KOPT-K1 (cell line): ENCODE data around the gene THOP1.
"Not testable (repeated sequence)": the region's sequence is repeated elsewhere in the genome, so short reads cannot be mapped to it uniquely, and the experiment has no call there.

Source experiments
- H3K27ac ChIP-seq: fragments of 200-600 bp; sonication (generic); 2 replicates; pipeline ENCODE4 v1.5.1; 2016; ENCODE audit warnings: antibody characterized with exemption, mild to moderate bottlenecking, low read depth, low read length; ENCODE audit not compliant: poor library complexity, severe bottlenecking
- H3K36me3 ChIP-seq: fragments of 200-600 bp; sonication (generic); 2 replicates; pipeline ENCODE4 v1.5.1; 2017; ENCODE audit warnings: antibody characterized with exemption, mild to moderate bottlenecking, low read length, moderate library complexity; ENCODE audit not compliant: insufficient read depth
- H3K9me3 ChIP-seq: fragments of 200-600 bp; sonication (generic); 2 replicates; pipeline ENCODE4 v1.5.1; 2017; ENCODE audit warnings: antibody characterized with exemption, low read length, mild to moderate bottlenecking; ENCODE audit not compliant: insufficient read depth, poor library complexity, severe bottlenecking

The THOP1 gene

DNA sequence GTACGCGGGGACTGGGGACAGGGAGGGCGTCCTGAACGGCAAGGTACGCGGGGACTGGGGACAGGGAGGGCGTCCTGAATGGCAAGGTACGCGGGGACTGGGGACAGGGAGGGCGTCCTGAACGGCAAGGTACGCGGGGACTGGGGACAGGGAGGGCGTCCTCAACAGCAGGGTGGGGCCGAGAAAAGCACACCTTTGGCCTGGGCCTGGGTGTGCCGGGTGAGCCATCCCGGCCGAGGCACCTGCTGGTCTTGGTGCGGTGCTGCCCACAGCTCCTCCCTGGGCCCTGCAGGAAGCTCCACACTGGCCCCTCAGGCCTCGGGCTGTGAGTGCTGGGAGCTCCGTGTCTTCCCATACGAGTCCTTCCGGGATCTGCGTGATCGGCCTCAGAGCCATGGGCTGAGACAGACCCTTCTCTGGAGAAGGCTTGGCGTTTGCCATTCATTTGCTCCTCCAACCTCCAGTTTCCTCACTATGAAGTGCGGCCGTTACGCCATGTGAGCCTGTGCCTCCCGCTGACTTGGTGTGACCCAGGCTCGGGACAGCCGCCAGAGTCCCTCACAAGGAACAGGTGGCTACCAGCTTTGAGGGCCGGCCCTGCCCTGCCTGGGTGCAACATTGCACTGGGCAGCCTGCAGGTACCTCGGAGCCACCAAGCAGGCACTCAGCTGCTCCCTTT, 26.6 kb downstream of the THOP1 start:
- Histone ChIP-seq H3K27ac (no peak overlapping the region), H3K36me3 (peaks cover 91% of the 10 kb centered on the region)

DNA sequence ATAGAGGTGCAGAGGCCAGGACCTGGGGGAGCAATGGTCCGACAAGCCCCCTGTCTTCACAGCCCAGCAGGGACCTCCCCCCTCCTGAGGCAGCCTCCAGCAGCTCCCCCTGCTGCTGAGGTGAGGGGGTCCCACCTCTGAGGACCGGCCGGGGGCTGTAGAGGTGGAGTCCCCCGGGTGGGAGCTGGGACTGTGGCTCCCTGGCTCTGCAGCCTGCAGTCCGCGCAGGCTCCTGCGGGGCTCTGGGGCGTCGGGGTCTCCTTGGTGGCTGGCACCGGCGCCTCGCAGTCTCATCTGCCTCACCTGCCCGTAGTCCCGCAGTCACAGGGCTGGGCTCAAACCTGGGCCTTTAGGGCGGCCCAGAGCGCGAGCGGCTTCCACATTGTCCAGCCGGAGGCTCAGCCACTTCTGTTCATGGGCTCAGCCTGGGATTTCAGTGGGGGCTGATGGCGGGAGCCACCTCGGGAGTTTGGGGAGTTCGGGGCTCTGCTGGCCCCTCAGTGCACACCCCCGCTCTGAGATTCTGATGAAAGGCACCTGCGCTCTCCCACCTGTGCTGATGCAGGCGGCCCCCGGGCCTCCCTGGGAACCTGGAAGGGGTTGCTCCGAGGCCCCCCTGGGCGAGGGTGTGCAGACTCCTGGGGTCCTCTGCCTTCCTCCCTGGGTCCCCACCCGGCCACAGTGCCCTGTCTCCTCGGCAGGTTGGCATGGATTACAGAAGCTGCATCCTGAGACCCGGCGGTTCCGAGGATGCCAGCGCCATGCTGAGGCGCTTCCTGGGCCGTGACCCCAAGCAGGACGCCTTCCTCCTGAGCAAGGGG, 27.3 kb downstream of the THOP1 start:
- no peak overlapping the region for H3K27ac ChIP-seq
- H3K9me3 ChIP-seq: no peaks in the 10 kb centered on the region
- H3K36me3 ChIP-seq: peaks cover 84% of the 10 kb centered on the region

More for the DNA sequence above, 26.6 kb downstream of the THOP1 start:
- no peaks in the 10 kb centered on the region for H3K9me3 ChIP-seq

DNA sequence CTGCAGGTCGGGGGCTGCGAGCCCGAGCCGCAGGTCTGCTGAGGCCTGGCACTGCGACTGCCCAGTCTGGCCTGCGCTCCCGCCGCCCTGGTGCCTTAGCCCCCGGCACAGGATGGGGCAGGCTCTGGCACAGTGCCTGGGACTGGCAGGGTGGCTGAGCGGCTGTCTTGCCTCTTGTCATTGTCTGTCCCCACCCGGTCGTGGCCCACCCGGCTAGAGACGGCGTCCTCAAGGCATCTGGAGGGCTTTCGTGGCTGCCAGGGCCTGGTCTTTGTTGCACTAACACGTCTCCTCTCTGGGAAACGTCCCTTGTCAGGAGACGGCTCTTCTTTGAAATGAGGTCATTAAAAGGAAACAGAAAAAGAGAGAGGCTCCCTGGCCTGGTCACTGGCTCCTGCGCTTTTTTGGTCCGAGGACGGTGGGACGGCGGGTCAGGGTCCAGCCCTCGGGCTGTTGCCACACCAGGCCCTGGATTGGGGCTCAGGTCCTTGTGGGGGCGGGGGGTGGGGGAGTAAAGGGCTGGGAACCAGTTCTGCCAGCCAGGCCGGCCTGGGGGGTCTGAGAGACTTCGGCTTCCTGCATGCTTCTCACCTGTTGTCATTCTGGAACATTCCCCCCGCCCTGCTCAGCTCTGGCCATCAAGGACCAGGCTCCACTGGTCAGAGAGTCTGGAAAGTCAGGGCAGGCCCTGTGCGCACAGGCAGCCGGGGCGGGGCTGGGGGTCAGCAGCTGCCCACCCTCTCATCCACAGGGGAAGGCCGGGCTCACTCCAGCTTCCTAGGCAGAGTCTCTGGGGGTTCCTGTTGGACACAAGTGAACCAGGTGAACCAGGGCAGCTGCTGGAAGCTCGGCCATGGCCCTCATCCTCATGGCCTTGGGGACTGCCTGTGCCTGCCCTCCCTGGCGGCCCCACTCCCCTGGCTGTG, 28.2 kb downstream of the THOP1 start:
- no peaks in the 10 kb centered on the region for H3K9me3 ChIP-seq
- no peak overlapping the region for H3K27ac ChIP-seq
- peaks cover 75% of the 10 kb centered on the region for H3K36me3 ChIP-seq

DNA sequence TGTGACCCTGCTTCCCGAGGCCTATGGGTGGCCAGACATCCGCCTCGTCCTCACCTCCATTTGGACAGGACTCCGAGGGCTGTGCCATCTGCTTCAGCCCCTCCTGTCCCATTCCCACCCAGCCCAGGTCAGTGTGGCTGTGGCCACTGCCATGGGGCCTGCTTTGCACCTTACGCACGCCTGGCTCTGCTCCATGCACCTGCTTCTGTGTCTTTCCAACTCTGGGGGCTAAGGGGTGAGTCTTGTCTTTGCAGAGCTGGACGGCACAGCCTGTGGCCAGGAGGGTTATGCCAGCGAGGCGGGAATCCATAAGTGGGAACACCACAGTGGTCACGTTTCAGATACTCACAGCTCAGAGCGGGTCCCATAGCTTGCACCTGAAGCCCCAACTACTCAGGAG, 29.1 kb downstream of the THOP1 start:
- Histone ChIP-seq H3K9me3 (no peaks in the 10 kb centered on the region), H3K27ac (no peak overlapping the region), H3K36me3 (peaks cover 66% of the 10 kb centered on the region)

DNA sequence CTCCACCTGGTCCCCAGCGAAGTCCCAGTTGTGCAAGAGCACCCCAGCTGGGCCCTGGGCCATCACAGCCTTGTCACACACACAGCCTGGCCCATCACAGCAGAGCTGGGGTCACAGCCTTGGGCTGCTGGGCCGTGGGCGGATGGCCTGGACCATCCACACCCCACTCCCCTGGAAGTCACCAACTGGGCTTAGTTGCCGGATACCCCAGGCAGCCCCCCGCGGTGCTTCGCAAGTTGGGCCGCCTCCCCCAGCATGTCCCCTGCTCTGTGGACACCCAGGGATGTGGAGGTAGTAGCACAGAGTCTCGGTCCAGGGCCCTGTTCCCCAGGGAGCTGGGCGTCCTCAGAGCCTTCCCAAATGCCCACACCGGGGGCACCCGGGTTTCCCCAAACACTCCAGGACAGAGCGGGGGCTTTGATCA, 29.9 kb downstream of the THOP1 start:
- Histone ChIP-seq H3K9me3 (no peaks in the 10 kb centered on the region), H3K27ac (no peak overlapping the region), H3K36me3 (peaks cover 58% of the 10 kb centered on the region)

DNA sequence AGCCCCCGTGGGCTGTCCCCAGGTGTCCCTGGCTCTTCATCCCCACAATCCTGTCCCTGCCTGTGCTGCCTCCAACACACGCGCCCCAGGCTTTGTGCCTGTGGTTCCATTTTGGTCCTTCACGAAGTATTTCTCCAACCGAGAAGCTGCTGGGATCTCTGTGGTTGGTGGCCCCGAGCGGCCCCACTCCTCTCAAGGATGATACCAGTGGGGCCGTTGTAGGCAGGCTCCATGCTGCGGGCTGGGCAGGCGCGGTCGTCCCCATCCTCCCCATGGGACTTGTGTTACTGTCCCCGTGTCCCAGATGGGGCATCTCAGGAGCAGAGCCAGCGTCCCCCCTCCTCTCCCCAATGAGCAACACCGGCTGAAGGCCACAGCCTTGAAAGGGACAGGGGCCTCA, 30.6 kb downstream of the THOP1 start:
- Histone ChIP-seq H3K36me3 (peaks cover 51% of the 10 kb centered on the region), H3K9me3 (no peaks in the 10 kb centered on the region), H3K27ac (no peak overlapping the region)

DNA sequence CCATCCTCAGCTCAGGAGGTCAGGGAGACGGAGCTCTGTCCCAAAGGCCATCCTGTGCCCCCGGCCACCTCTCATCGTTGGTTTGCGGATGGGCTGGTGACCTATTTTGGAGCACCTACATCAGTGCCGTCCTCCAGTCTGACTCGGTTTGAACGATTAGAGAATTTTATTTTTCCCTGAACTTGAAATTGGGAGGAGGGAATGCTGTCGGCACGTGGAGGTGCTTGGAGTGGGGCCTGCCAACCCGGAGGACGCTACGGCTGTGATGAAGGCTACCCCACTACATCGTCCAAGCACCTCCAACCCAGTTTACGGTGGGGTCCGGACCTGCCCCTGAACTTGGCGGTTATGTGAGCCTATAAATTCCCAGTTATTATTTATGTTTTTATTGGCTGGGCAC, 31.3 kb downstream of the THOP1 start:
- Histone ChIP-seq H3K27ac (no peak overlapping the region), H3K9me3 (no peaks in the 10 kb centered on the region), H3K36me3 (peaks cover 44% of the 10 kb centered on the region)

DNA sequence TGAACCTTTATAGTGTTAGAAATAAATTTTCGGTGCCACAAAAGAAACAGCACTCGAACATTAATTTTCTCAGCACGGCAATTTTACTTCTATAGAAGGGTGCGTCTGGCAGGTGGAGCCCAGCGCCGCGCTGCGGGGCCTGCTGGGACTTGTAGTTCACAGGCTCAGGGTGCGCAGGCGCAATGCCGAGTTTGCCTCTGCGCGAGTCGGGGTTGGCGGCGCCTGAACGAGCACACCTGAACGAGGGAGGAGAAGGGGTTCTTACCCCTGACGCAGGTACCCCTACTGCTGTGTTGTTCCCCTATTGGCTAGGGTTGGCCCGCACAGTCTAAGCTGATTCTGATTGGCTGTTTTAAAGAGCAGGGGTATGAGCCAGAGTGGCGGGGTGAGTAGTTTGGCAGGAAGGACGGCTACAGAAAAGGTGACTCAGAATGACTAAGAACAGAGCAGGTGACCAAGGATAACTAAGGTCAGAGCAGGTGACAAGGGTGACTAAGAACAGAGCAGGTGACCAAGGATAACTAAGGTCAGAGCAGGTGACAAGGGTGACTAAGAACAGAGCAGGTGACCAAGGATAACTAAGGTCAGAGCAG, 32.0 kb downstream of the THOP1 start:
- H3K27ac ChIP-seq, H3K9me3 ChIP-seq: not testable (repeated sequence)
- H3K36me3 ChIP-seq: peaks cover 37% of the 10 kb centered on the region

DNA sequence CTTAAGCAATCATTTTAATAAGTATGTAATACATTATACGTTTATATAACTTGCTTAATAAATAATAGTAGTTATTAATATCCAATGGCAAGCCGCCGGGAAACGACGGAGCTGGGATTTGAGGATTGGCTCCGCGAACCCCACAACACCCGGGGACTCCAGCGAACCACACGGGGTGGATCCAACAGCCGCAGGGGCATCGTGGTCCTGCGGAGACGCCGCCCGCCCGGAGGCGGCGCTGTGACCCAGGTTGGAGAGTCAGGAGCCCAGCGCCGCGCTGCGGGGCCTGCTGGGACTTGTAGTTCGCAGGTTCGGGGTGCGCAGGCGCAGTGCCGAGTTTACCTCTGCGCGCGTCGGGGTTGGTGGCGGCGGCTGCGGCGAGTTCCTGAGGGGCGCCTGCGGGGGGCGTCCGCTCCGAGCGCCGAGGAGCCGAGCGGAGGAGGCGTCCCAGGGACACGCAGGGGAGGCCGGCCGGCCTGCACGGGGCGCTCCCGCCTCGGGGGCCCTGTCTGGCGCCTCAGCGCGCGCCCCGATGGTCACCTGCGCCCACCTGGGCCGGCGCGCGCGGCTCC, 34.3 kb downstream of the THOP1 start, which contains the start of gene ZNF554:
Gene ZNF554, plus strand, starts transcription at position 329 of the 572 bp plus-strand sequence. Its CDS starts 204 bp downstream, at position 533.
- H3K9me3 ChIP-seq: no peaks in the 10 kb centered on the region
- peaks cover 14% of the 10 kb centered on the region for H3K36me3 ChIP-seq
- peak within 1 kb of the TSS; percentile 50 for H3K27ac ChIP-seq

DNA sequence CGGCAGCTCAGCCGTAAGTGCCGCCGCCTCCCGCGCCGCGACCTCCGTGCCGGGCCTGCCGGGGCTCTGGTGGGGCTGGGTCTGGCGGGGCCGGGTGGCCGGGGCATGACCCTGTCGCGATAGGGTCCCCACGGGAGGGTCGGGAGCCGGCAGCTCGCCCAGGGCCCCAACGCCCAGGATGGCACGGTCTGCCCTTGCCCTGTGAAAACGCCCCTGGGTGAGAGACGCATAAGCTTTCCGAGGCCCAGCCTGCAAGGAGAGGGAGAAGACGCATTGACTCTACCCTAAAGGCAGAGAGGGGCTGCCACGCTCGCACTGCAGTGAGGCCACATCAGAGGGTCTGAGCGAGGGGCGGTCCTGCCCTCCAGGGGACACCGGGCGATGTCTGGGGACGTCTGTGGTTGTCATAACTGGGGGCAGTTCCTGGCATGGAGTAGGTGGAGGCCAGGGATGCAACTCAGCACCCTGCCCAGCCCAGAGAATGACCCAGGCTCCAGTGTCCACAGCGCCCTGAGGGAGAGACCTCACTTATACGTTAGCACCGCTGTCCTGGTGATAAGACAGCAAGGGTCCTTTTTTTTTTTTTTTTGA, 34.9 kb downstream of the THOP1 start:
- Histone ChIP-seq H3K27ac (peak overlapping the region; percentile 50), H3K9me3 (no peaks in the 10 kb centered on the region), H3K36me3 (peaks cover 8% of the 10 kb centered on the region)

DNA sequence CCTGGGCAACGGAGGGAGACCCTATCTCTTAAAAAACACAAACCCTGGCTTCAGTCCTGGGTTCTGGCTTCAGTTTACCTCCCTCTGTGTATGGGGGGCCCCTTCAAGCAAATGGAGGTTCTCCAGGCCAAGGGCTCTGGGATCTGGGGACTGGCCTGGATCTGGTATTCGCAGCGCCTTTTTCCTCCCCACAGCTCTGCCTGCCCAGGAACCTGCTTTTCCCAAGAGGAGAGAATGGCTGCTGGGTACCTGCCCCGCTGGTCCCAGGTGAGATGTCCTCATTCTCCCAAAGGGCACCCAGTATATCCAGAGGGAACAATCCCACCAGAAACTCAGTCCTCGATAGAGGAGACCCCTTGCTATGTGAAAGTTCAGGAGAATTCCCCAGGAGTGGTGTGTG, 37.5 kb downstream of the THOP1 start:
- peaks cover 2% of the 10 kb centered on the region; the same call in 1 of the 2 replicates for H3K36me3 ChIP-seq
- H3K9me3 ChIP-seq: peaks cover 5% of the 10 kb centered on the region
- H3K27ac ChIP-seq: no peak overlapping the region

DNA sequence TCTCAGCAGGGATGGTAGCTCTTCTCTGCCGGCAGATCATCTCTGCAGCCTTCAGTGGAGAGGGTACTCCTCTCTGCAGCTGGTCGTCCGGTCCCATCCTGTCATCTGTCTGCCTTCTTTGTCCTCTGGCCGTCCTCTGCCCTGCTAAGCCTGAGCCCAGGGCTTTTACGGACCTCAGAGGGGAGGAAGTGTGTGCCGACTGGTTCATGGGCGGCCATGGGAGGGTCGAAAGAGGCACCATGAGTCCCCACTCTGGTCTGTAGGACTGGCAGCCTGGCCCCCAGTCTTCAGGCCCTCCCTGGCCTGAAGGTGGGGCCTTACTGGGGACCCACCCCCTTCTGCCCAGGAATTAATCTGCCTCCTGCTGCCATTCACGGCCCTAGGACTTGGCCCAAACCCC, 38.3 kb downstream of the THOP1 start:
- H3K27ac ChIP-seq: no peak overlapping the region
- peaks cover 7% of the 10 kb centered on the region; the same call in 1 of the 2 replicates for H3K36me3 ChIP-seq
- peaks cover 13% of the 10 kb centered on the region for H3K9me3 ChIP-seq

DNA sequence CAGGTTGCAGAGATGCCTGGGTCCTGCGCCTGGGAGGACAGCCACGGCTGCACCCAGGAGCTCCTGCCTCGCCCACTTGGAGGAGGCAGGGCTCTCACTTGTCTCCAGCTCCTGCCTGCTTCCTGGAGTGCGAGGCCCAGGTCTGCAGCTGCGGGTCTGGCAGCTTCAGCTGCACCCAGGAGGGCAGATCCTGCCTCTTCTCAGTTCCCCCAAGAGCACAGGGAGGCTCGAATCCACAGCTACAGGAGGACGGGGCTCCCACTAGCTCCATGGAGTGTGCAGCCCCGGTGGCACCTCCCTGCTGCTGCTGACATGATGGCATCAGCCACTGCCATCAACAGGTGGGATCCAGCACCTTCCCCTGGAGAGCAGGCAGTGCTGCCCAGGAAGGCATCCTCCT, 38.8 kb downstream of the THOP1 start:
- no peak overlapping the region for H3K27ac ChIP-seq
- H3K36me3 ChIP-seq: peaks cover 7% of the 10 kb centered on the region; the same call in 1 of the 2 replicates
- H3K9me3 ChIP-seq: peaks cover 13% of the 10 kb centered on the region

DNA sequence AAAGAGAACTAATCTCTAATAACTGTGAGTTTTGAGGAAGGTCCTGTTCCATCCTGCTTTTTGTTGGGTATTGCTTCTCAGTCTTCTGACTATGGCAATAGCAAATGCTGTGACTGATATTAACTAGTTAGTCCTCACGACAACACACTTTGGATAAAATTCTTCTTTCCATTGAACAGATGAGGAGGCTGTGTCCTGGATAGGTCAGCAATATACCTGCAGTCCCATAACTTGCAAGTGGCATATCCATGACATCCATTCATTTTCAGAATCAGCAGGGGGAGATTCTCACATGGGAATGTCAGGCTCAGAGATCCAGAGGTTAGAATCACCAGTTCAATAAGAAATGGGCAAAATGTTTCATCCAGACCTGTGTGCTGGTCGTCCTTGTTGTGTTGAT, 41.7 kb downstream of the THOP1 start:
- peaks cover 7% of the 10 kb centered on the region; the same call in 1 of the 2 replicates for H3K36me3 ChIP-seq
- no peak overlapping the region for H3K27ac ChIP-seq
- H3K9me3 ChIP-seq: peaks cover 31% of the 10 kb centered on the region
